Smooth muscle cell (in vitro differentiated cells): ENCODE results near the gene TBC1D3B. TPM values are rescaled to one million over a fixed set of nuclear protein-coding genes. Genes with fewer than 3 reads are reported as not detected.
"Not testable (repeated sequence)": the region's sequence is repeated elsewhere in the genome, so short reads cannot be mapped to it uniquely, and the experiment has no call there.

Source experiments
- DNase-seq: peaks from one replicate; lab custom pipeline; 2025; ENCODE audit not compliant: unreplicated experiment; lab: John Stamatoyannopoulos, UW
- H2AFZ ChIP-seq: fragments of 200-600 bp; sonication (generic); 2 replicates; pipeline ENCODE4 v1.6.0; 2016; ENCODE audit warnings: antibody characterized with exemption, low read depth, mild to moderate bottlenecking
- H3F3A ChIP-seq: fragments of 200-600 bp; sonication (generic); 2 replicates; pipeline ENCODE4 v1.6.0; 2017; ENCODE audit warnings: antibody characterized with exemption, low read depth
- H3K27ac ChIP-seq: fragments of 200-600 bp; sonication (generic); 2 replicates; pipeline ENCODE4 v1.5.1; 2016; ENCODE audit warnings: low read depth, mild to moderate bottlenecking
- H3K27me3 ChIP-seq: fragments of 200-600 bp; sonication (generic); 2 replicates; pipeline ENCODE4 v1.6.1; 2016; ENCODE audit warnings: low read depth, mild to moderate bottlenecking
- H3K36me3 ChIP-seq: fragments of 200-600 bp; sonication (generic); 2 replicates; pipeline ENCODE4 v1.5.1; 2016; ENCODE audit warnings: low read depth
- H3K4me1 ChIP-seq: fragments of 200-600 bp; sonication (generic); 2 replicates; pipeline ENCODE4 v1.5.1; 2016; ENCODE audit warnings: low read depth
- H3K4me2 ChIP-seq: fragments of 200-600 bp; sonication (generic); 2 replicates; pipeline ENCODE4 v1.6.0; 2016; ENCODE audit warnings: mild to moderate bottlenecking
- H3K4me3 ChIP-seq: fragments of 200-600 bp; sonication (generic); 2 replicates; pipeline ENCODE4 v1.5.1; 2016; ENCODE audit warnings: mild to moderate bottlenecking
- H3K79me2 ChIP-seq: fragments of 200-600 bp; sonication (generic); 2 replicates; pipeline ENCODE4 v1.6.0; 2016; ENCODE audit warnings: low read depth, mild to moderate bottlenecking
- H3K9ac ChIP-seq: fragments of 200-600 bp; sonication (generic); 2 replicates; pipeline ENCODE4 v1.6.0; 2016; ENCODE audit warnings: low read depth
- H3K9me3 ChIP-seq: fragments of 200-600 bp; sonication (generic); replicated peaks from 2 replicates; pipeline ENCODE4 v1.5.1; 2016; ENCODE audit warnings: low read depth
- H4K20me1 ChIP-seq: fragments of 200-600 bp; sonication (generic); 2 replicates; pipeline ENCODE4 v1.6.0; 2016; ENCODE audit warnings: low read depth
- WGBS: methylation state at CpG from one replicate; pipeline ENCODE4 v1.1.7; 2016; ENCODE audit warnings: low lambda C conversion rate; 5-methylcytosine and 5-hydroxymethylcytosine counted together
- polyA plus RNA-seq: library from polyadenylated mRNA; unstranded; fragments of >200 nt; fragmentation: Nextera tagmentation; extraction: Ambion mirVana; gene quantifications from 2 replicates; pipeline ENCODE4 v1.2.1, GENCODE V29; 2016
- total RNA-seq: library from RNA; depleted of rRNA; stranded (reverse); fragments of >200 nt; gene quantifications from 2 replicates; pipeline ENCODE4 v1.2.3, GENCODE V29; 2014

The TBC1D3B gene
- not detected in 2 replicates for total RNA-seq
- 1.4 and 2.8 TPM in 2 replicates for polyA plus RNA-seq

GRCh38 chr17:36176536-36176935, at the start of gene TBC1D3B:
Gene TBC1D3B, minus strand, starts transcription at chr17:36176636. Its CDS starts 1,586 bp downstream, at chr17:36175050.
- H3K27me3 ChIP-seq, H3K9ac ChIP-seq, H4K20me1 ChIP-seq, H2AFZ ChIP-seq, H3K36me3 ChIP-seq, H3K79me2 ChIP-seq, H3K4me3 ChIP-seq, H3K4me2 ChIP-seq, H3K9me3 ChIP-seq, DNase-seq, H3K27ac ChIP-seq, H3K4me1 ChIP-seq, H3F3A ChIP-seq: not testable (repeated sequence)
- 94% methylated on average over 1 of the region's 11 CpGs for WGBS

DNA sequence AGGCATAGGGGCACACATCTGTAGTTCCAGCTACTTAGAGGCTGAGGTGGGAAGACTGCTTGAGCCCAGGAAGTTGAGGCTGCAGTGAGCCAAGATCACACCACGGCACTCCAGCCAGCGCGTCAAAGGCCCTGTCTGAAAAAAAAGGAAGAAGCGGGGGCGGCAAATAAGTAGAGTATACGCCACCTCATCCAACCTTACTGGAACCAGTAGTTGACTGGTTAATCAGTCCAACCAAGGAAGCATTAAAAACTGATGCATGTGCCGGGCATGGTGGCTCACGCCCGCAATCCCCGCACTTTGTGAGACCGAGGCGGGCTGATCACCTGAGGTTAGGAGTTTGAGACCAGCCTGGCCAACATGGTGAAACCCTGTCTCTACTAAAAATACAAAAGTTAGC, 46.5 kb upstream of the TBC1D3B start:
- DNase-seq, H3K4me1 ChIP-seq, H3K27me3 ChIP-seq, H4K20me1 ChIP-seq, H3F3A ChIP-seq, H3K9ac ChIP-seq, H3K4me3 ChIP-seq, H3K79me2 ChIP-seq, H2AFZ ChIP-seq, H3K36me3 ChIP-seq, H3K4me2 ChIP-seq, H3K27ac ChIP-seq, H3K9me3 ChIP-seq: not testable (repeated sequence)
- 94% methylated on average over 12 of the region's 12 CpGs for WGBS

- DNase-seq, H2AFZ ChIP-seq, H4K20me1 ChIP-seq, H3K4me1 ChIP-seq, H3K4me2 ChIP-seq, H3K27me3 ChIP-seq, H3F3A ChIP-seq, H3K79me2 ChIP-seq, H3K4me3 ChIP-seq, H3K27ac ChIP-seq, H3K36me3 ChIP-seq, H3K9ac ChIP-seq, H3K9me3 ChIP-seq: not testable (repeated sequence)
- 93% methylated on average over 4 of the region's 4 CpGs for WGBS
Observed at GRCh38 chr17:36221581-36222100, 45.2 kb upstream of the TBC1D3B start.

DNA sequence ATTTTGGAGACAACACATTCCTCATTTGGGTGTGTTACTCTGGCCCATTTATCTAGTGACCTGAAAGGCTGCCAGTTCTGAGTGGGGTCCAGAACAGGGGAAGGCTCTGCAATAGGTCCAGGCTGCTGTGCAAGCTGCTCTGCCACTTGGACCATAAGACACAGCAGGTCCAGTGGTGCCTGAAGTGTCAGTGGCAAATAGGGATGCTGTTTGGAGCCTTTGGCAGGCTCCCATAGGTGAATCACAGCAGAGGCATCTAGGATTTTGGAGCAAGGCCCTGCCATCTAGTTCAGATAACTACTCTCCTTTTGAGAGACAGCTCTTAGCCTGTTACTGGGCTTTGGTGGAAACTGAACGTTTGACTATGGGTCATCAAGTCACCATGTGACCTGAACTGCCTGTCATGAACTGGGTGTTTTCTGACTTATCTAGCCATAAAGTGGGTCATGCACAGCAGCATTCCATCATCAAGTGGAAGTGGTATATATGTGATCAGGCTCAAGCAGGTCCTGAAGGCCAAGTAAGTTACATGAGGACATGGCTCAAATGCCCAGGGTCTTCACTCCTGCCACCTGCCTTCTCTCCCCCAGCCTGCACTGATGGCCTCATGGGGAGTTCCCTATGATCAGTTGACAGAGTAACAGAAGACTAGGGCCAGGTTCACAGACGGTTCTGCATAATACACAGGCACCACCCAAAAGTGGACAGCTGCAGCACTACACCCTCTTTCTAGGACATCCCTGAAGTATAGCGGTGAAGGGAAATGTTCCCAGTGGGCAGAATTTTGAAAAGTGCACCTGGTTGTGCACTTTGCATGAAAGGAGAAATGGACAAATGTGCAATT, 44.5 kb upstream of the TBC1D3B start:
- not testable (repeated sequence) for H3K27me3 ChIP-seq, H3K9me3 ChIP-seq, H3K9ac ChIP-seq, H4K20me1 ChIP-seq, H3K4me2 ChIP-seq, H3K36me3 ChIP-seq, H3K4me1 ChIP-seq, DNase-seq, H3K4me3 ChIP-seq, H3K79me2 ChIP-seq, H2AFZ ChIP-seq, H3F3A ChIP-seq, H3K27ac ChIP-seq
- WGBS: 87% methylated on average over 3 of the region's 3 CpGs

- not testable (repeated sequence) for H3K36me3 ChIP-seq, H3K27ac ChIP-seq, H2AFZ ChIP-seq, H3K9ac ChIP-seq, DNase-seq, H3K4me3 ChIP-seq, H3F3A ChIP-seq, H3K79me2 ChIP-seq, H3K9me3 ChIP-seq, H3K4me2 ChIP-seq, H3K27me3 ChIP-seq, H4K20me1 ChIP-seq, H3K4me1 ChIP-seq
- 89% methylated on average over 1 of the region's 1 CpG for WGBS
Observed at GRCh38 chr17:36219556-36219955, 43.1 kb upstream of the TBC1D3B start.

GRCh38 chr17:36215406-36216308, 39.2 kb upstream of the TBC1D3B start:
- H3K27me3 ChIP-seq: peaks cover 26% of the 10 kb centered on the region
- not testable (repeated sequence) for H4K20me1 ChIP-seq, H3K9me3 ChIP-seq, DNase-seq, H3K4me2 ChIP-seq, H3K9ac ChIP-seq, H3F3A ChIP-seq, H3K36me3 ChIP-seq, H3K4me3 ChIP-seq, H3K79me2 ChIP-seq, H3K4me1 ChIP-seq, H2AFZ ChIP-seq, H3K27ac ChIP-seq
- WGBS: 88% methylated on average over 7 of the region's 7 CpGs
